A375 (cell line): Measurements from ENCODE around the gene TLR2. TPM values are rescaled to one million over a fixed set of nuclear protein-coding genes. Genes with fewer than 3 reads are reported as not detected.

Experiments
- total RNA-seq: library from RNA; depleted of rRNA; stranded (reverse); fragments of >200 nt; shearing (Covaris generic); gene quantifications from 2 replicates; pipeline ENCODE4 v1.2.3, GENCODE V29; 2014; rRNA removed

Gene TLR2, protein sequence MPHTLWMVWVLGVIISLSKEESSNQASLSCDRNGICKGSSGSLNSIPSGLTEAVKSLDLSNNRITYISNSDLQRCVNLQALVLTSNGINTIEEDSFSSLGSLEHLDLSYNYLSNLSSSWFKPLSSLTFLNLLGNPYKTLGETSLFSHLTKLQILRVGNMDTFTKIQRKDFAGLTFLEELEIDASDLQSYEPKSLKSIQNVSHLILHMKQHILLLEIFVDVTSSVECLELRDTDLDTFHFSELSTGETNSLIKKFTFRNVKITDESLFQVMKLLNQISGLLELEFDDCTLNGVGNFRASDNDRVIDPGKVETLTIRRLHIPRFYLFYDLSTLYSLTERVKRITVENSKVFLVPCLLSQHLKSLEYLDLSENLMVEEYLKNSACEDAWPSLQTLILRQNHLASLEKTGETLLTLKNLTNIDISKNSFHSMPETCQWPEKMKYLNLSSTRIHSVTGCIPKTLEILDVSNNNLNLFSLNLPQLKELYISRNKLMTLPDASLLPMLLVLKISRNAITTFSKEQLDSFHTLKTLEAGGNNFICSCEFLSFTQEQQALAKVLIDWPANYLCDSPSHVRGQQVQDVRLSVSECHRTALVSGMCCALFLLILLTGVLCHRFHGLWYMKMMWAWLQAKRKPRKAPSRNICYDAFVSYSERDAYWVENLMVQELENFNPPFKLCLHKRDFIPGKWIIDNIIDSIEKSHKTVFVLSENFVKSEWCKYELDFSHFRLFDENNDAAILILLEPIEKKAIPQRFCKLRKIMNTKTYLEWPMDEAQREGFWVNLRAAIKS
- 0.13 TPM in 1 of 2 replicates, not detected in the other for total RNA-seq

DNA sequence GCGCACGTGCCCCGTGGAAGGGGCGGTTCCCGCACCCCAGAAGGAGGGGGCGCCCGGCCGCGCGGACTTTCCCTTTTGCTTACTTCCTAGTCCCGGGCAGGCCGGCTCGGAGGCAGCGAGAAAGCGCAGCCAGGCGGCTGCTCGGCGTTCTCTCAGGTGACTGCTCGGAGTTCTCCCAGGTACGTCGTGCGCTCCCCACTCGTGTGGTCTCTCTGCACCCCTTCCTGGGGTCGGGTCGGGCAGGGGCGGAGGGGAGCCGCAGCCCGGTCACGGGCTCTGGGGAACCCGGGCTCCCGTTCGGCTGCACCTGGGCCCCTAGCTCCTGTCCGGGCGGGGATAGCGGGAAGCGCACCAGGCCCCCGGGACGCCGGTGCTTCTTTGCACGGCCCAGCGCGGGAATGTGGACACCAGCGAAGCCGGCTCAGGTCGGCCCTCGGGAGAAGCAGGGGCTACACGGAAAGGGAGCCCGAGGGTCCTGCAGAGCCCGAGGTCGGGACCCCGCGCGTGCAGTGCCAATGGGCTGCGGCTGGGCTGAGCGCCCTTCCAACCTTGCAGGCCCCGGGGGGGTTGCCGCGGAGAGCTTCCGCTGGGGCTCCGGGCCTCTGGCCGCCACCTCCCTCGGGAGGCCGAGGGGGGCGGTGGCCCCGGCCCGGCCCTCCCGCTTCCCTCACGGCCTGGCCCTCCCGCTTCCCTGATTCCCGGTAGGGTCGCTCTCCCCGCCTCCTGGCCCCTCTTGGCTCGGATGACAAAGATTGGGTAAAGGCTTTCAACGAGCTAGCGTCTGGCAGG, at the start of gene TLR2:
Gene TLR2, plus strand, starts transcription at position 99 of the 789 bp plus-strand sequence. CDS start 18,628 bp downstream, outside the sequence.

Other genes with a start within 250 kb of the TLR2 start
- 4.1 and 5.7 TPM in 2 replicates for gene TMEM131L, start 217.9 kb upstream of the TLR2 start, total RNA-seq
- gene RNF175, start 75.7 kb downstream of the TLR2 start, total RNA-seq: 0.93 and 1.1 TPM in 2 replicates
- not detected in 2 replicates for gene SFRP2, start 104.8 kb downstream of the TLR2 start, total RNA-seq